GM23248 (cell line): ENCODE measurements around the gene SRP9. TPM values are rescaled to one million over a fixed set of nuclear protein-coding genes. Genes with fewer than 3 reads are reported as not detected.

Source experiments
- DNase-seq: peaks from one replicate; pipeline ENCODE4 v3.0.0-alpha.2; 2015
- H2AFZ ChIP-seq: fragments of 200-600 bp; sonication (generic); 2 replicates; pipeline ENCODE4 v1.6.1; 2016; ENCODE audit warnings: antibody characterized with exemption
- H3F3A ChIP-seq: fragments of 200-600 bp; sonication (generic); 2 replicates; pipeline ENCODE4 v1.6.1; 2016; ENCODE audit warnings: mild to moderate bottlenecking, antibody characterized with exemption, mixed run types; ENCODE audit not compliant: insufficient read depth
- H3K27ac ChIP-seq: fragments of 200-600 bp; sonication (generic); 2 replicates; pipeline ENCODE4 v1.5.1; 2016; ENCODE audit warnings: mild to moderate bottlenecking
- H3K27me3 ChIP-seq: fragments of 200-600 bp; sonication (generic); replicated peaks from 2 replicates; pipeline ENCODE4 v1.6.1; 2016; ENCODE audit warnings: mild to moderate bottlenecking; ENCODE audit not compliant: insufficient read depth
- H3K36me3 ChIP-seq: fragments of 200-600 bp; sonication (generic); 2 replicates; pipeline ENCODE4 v1.6.1; 2016; ENCODE audit warnings: low read depth, mild to moderate bottlenecking
- H3K4me1 ChIP-seq: fragments of 200-600 bp; sonication (generic); 2 replicates; pipeline ENCODE4 v1.6.1; 2016; ENCODE audit warnings: mild to moderate bottlenecking; ENCODE audit not compliant: insufficient read depth
- H3K4me2 ChIP-seq: fragments of 200-600 bp; sonication (generic); one replicate; pipeline ENCODE4 v1.6.1; 2016; ENCODE audit warnings: mild to moderate bottlenecking; ENCODE audit not compliant: unreplicated experiment
- H3K4me3 ChIP-seq: fragments of 200-600 bp; sonication (generic); 2 replicates; pipeline ENCODE4 v1.5.1; 2016; ENCODE audit warnings: mild to moderate bottlenecking
- H3K79me2 ChIP-seq: fragments of 200-600 bp; sonication (generic); 2 replicates; pipeline ENCODE4 v1.6.1; 2016; ENCODE audit warnings: mild to moderate bottlenecking; ENCODE audit not compliant: insufficient read depth
- H3K9ac ChIP-seq: fragments of 200-600 bp; sonication (generic); 2 replicates; pipeline ENCODE4 v1.6.1; 2016; ENCODE audit warnings: mild to moderate bottlenecking
- H3K9me2 ChIP-seq: fragments of 200-600 bp; sonication (generic); 2 replicates; pipeline ENCODE4 v1.6.1; 2016; ENCODE audit warnings: mixed run types, mild to moderate bottlenecking, moderate library complexity; ENCODE audit not compliant: insufficient read depth
- H3K9me3 ChIP-seq: fragments of 200-600 bp; sonication (generic); one replicate; pipeline ENCODE4 v1.6.1; 2017; ENCODE audit warnings: low read depth
- H4K20me1 ChIP-seq: fragments of 200-600 bp; sonication (generic); 2 replicates; pipeline ENCODE4 v1.6.0; 2016; ENCODE audit not compliant: insufficient read depth
- EZH2 ChIP-seq: fragments of 200-600 bp; sonication (generic); IDR thresholded peaks from 2 replicates; pipeline ENCODE4 v1.6.1; 2018; ENCODE audit warnings: antibody characterized with exemption, mild to moderate bottlenecking; ENCODE audit not compliant: insufficient read depth, poor library complexity, severe bottlenecking
- EZH2phosphoT487 ChIP-seq: fragments of 200-600 bp; sonication (generic); IDR thresholded peaks from 2 replicates; pipeline ENCODE4 v1.6.1; 2018; ENCODE audit warnings: antibody characterized with exemption, moderate library complexity, mild to moderate bottlenecking, low read depth; ENCODE audit not compliant: insufficient read depth
- WGBS, 2 experiments: methylation state at CpG; one replicate each; pipeline ENCODE4 v1.1.6; 2015 to 2017; ENCODE audit warnings: low lambda C conversion rate in 2 of 2, low coverage in 1 of 2; ENCODE audit errors: missing lambda C conversion rate in 2 of 2; 5-methylcytosine and 5-hydroxymethylcytosine counted together
- in situ Hi-C: fragments of 300-500 bp; cut with MboI; formaldehyde crosslinking; loops from 2 replicates; pipeline ENCODE4 v1.15.0; 2020
- polyA plus RNA-seq: library from polyadenylated mRNA; unstranded; fragments of >200 nt; fragmentation: Nextera tagmentation; extraction: Ambion mirVana; gene quantifications from 2 replicates; pipeline ENCODE4 v1.2.1, GENCODE V29; 2016
- total RNA-seq: library from RNA; depleted of rRNA; stranded (reverse); fragments of >200 nt; shearing (Covaris generic); gene quantifications from 2 replicates; pipeline ENCODE4 v1.2.3, GENCODE V29; 2014

The SRP9 gene
- total and polyA plus RNA-seq, 2 experiments from 2014 or later = 321 to 415 TPM

GRCh38 chr1:225824533-225824941, 46.9 kb downstream of the SRP9 start:
- Histone ChIP-seq H4K20me1 (no peaks in the 10 kb centered on the region), H3K9ac (no peak overlapping the region), H3K9me2 (no peaks in the 10 kb centered on the region), H3K79me2 (no peaks in the 10 kb centered on the region), H3K4me3 (no peak overlapping the region), H3K36me3 (no peaks in the 10 kb centered on the region), H3K27me3 (no peaks in the 10 kb centered on the region), H3K9me3 (no peaks in the 10 kb centered on the region), H2AFZ (no peak overlapping the region), H3F3A (no peaks in the 10 kb centered on the region), H3K4me2 (no peak overlapping the region), H3K4me1 (no peaks in the 10 kb centered on the region), H3K27ac (no peak overlapping the region)
- WGBS, 2 experiments = 88 to 89% methylated on average over 11 to 12 of the region's 12 CpGs
- in situ Hi-C loops = no loop called here
- no peak for DNase-seq
- no peak for TF ChIP-seq EZH2phosphoT487
- no peak for TF ChIP-seq EZH2

- no peaks in the 10 kb centered on the region for H4K20me1 ChIP-seq
- H2AFZ ChIP-seq = no peak overlapping the region
- no peaks in the 10 kb centered on the region for H3K36me3 ChIP-seq
- H3F3A ChIP-seq = no peaks in the 10 kb centered on the region
- no peak overlapping the region for H3K4me2 ChIP-seq
- H3K9ac ChIP-seq = no peak overlapping the region
- H3K9me3 ChIP-seq = no peaks in the 10 kb centered on the region
- WGBS, 2 experiments = 78 to 79% methylated on average over 6 of the region's 6 CpGs
- no peaks in the 10 kb centered on the region for H3K27me3 ChIP-seq
- TF ChIP-seq EZH2phosphoT487 (no peak), EZH2 (no peak)
- in situ Hi-C loops = no loop called here
- H3K4me1 ChIP-seq = no peaks in the 10 kb centered on the region
- DNase-seq = no peak
- H3K9me2 ChIP-seq = no peaks in the 10 kb centered on the region
- no peak overlapping the region for H3K4me3 ChIP-seq
- no peak overlapping the region for H3K27ac ChIP-seq
- no peaks in the 10 kb centered on the region for H3K79me2 ChIP-seq
These were observed 47.5 kb downstream of the SRP9 start for GRCh38 chr1:225825078-225825477.

- Histone ChIP-seq H3K9me2 (no peaks in the 10 kb centered on the region), H2AFZ (no peak overlapping the region), H4K20me1 (no peaks in the 10 kb centered on the region), H3K9me3 (no peaks in the 10 kb centered on the region), H3K9ac (no peak overlapping the region), H3K27me3 (no peaks in the 10 kb centered on the region), H3K4me1 (no peaks in the 10 kb centered on the region), H3K27ac (no peak overlapping the region), H3K4me2 (no peak overlapping the region), H3K36me3 (no peaks in the 10 kb centered on the region), H3F3A (no peaks in the 10 kb centered on the region), H3K79me2 (no peaks in the 10 kb centered on the region), H3K4me3 (no peak overlapping the region)
- no peak for TF ChIP-seq EZH2
- no peak for TF ChIP-seq EZH2phosphoT487
- no peak for DNase-seq
- 58 to 61% methylated on average over 7 of the region's 7 CpGs for WGBS, 2 experiments
- in situ Hi-C loops = no loop called here
These were observed 48.0 kb downstream of the SRP9 start for GRCh38 chr1:225825607-225826007.

- no peak for DNase-seq
- Histone ChIP-seq H3K27me3 (no peaks in the 10 kb centered on the region), H3K4me2 (no peak overlapping the region), H3K79me2 (no peaks in the 10 kb centered on the region), H2AFZ (no peak overlapping the region), H3K4me1 (no peaks in the 10 kb centered on the region), H4K20me1 (no peaks in the 10 kb centered on the region), H3K27ac (no peak overlapping the region), H3K9me3 (no peaks in the 10 kb centered on the region), H3K36me3 (no peaks in the 10 kb centered on the region), H3K9ac (no peak overlapping the region), H3K4me3 (no peak overlapping the region), H3K9me2 (no peaks in the 10 kb centered on the region), H3F3A (no peaks in the 10 kb centered on the region)
- no peak for TF ChIP-seq EZH2phosphoT487
- no peak for TF ChIP-seq EZH2
- 84 to 87% methylated on average over 8 of the region's 8 CpGs for WGBS, 2 experiments
- in situ Hi-C loops = no loop called here
These were observed 49.5 kb downstream of the SRP9 start for GRCh38 chr1:225827076-225827475.
